ENCODE measurements around the gene LIPC.

LIPC gene

DNA sequence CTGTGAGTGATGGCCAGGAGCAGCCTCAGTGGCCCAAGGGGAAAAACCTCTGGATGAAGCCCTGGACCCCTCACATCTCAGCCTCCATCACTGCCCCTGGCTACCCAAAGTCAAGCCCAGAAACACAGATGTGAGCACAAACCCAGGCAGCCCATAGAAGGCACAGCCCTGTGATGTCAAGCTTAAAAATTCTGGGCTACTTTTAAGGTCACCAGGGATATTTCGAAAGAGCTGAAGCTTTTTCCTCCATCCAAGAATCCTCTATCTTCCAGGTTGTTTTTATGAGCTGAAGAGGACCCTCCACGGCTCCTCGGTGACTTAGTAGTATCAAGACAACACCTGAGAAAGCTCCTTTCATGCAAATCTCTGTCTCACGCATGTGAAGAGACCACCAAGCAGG lies 11.5 kb downstream of the LIPC start:
- TF ChIP-seq CTCF (IDR thresholded peaks at IDR 0.05; ENCODE audit: low read length, missing control alignments), result no peak
- DNase-seq (ENCODE audit: low read depth), result no peak
- H3K4me3 ChIP-seq (replicated peaks; ENCODE audit: low read depth, low read length), result no peak overlapping the region

DNA sequence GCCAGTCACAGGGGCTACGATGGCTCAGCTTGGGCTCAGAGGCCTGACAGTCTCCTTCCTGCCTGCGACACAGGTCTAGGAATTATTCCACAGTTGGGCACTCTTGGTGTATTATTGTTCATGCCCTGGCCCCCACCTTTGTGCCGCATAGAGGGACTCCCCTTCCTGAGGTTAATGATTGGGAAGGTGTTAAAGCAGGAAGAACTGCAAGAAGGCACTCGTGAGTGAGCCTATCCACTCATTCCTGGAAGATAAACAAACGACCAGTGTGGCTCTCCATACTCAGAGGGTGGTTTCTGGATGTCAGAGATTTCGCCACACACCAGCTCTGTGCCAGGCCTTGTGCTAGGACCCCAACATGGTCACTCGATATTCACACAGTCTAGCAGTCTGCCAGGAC lies 12.3 kb downstream of the LIPC start:
- no peak for TF ChIP-seq CTCF (IDR thresholded peaks at IDR 0.05; ENCODE audit: low read length, missing control alignments)
- no peak overlapping the region for H3K4me3 ChIP-seq (replicated peaks; ENCODE audit: low read depth, low read length)
- DNase-seq (ENCODE audit: low read depth), result no peak

GRCh38 chr15:58444658-58445332 lies 13.0 kb downstream of the LIPC start:
- H3K4me3 ChIP-seq (replicated peaks; ENCODE audit: low read depth, low read length), result no peak overlapping the region
- no peak for DNase-seq (ENCODE audit: low read depth)
- no peak for TF ChIP-seq CTCF (IDR thresholded peaks at IDR 0.05; ENCODE audit: low read length, missing control alignments)

DNA sequence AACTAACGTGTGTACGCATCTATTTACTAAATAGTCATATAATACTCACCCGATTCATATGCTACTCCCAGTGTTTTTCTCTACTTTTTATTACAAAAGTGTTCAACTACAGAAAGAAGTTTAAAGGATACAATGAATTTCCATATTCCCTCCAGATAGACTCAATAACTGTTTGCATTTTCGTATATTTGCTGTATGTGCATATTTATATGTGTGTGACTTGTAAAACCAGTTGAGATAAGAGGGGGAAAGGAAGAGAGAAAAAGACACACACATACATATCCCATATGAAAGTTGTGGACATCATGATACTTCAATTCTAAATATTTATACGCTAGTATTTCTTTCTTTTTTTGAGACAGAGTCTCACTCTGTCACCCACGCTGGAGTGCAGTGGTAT lies 14.1 kb downstream of the LIPC start:
- no peak for DNase-seq (ENCODE audit: low read depth)
- H3K4me3 ChIP-seq (replicated peaks; ENCODE audit: low read depth, low read length), result no peak overlapping the region
- no peak for TF ChIP-seq CTCF (IDR thresholded peaks at IDR 0.05; ENCODE audit: low read length, missing control alignments)

DNA sequence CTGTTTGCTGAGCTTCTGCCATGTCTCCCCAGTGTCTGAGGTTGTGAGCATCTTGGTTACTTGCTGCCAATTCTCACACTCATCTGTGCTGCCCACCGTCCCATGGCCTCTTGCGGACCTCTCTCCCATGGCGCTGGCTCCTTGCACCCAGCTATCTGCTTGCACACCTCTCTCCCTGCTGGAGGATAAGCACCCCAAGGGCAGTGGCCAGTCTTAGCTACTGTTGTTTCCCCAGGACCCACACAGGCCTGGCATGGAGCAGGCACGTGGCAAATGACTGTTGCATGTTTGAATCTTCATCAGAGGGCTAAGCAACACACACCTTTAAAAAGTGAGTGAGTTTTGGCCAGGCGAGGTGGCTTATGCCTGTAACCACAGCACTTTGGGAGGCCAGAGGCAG lies 14.7 kb downstream of the LIPC start:
- no peak for DNase-seq (ENCODE audit: low read depth)
- TF ChIP-seq CTCF (IDR thresholded peaks at IDR 0.05; ENCODE audit: low read length, missing control alignments), result no peak
- H3K4me3 ChIP-seq (replicated peaks; ENCODE audit: low read depth, low read length), result no peak overlapping the region

GRCh38 chr15:58447271-58448010 lies 15.7 kb downstream of the LIPC start:
- H3K4me3 ChIP-seq (replicated peaks; ENCODE audit: low read depth, low read length), result no peak overlapping the region
- TF ChIP-seq CTCF (IDR thresholded peaks at IDR 0.05; ENCODE audit: low read length, missing control alignments), result no peak
- peak; percentile 92 for DNase-seq (ENCODE audit: low read depth)

DNA sequence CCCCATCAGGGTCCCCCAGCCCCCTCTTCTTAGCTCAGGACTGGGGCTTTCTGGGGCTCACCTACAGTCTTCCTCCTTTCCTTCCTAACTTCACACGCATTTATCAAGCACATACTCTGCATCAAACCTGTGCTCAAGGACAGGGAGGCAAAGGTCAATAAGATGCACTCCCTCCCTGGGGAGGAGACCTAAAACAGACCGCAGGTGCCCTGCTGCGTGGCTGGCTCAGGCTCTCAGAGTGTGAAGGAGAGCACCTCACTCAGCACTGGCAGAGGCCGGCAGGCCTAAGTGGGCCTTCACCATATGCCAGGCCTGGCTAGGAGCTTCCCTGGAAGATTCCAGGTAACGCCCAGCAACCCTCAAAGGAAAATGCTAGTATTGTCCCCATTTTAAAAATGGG lies 16.5 kb downstream of the LIPC start:
- no peak overlapping the region for H3K4me3 ChIP-seq (replicated peaks; ENCODE audit: low read depth, low read length)
- no peak for DNase-seq (ENCODE audit: low read depth)
- TF ChIP-seq CTCF (IDR thresholded peaks at IDR 0.05; ENCODE audit: low read length, missing control alignments), result no peak
